HCT116 (cell line): ENCODE data around the gene ALKBH7. TPM values are rescaled to one million over a fixed set of nuclear protein-coding genes. Genes with fewer than 3 reads are reported as not detected.

ENCODE experiments used
- ATAC-seq: fragments of 200-7000 bp; cut with Tn5 transposase; 2 replicates; pipeline ENCODE4 v1.9.1; 2020; ENCODE audit warnings: mild to moderate bottlenecking, moderate library complexity
- BruUV-seq: library from RNA; stranded (reverse); fragments of 400-500 nt; replicated peaks from 2 replicates; lab custom pipeline; 2021; lab: Mats Ljungman, UMichigan
- CTCF ChIA-PET: fragments of 300-600 bp; sonication (Branson Sonifier 250); formaldehyde crosslinking; loops from one replicate; lab custom pipeline; 2021; ENCODE audit warnings: antibody characterized with exemption; lab: Charles Lee
- POLR2A ChIA-PET: fragments of 300-600, 350-600 bp; sonication (Branson Sonifier 250); formaldehyde crosslinking; loops from one replicate; lab custom pipeline; 2021; ENCODE audit warnings: antibody characterized with exemption; lab: Charles Lee
- RAD21 ChIA-PET, 2 experiments: fragments of 300-600 bp; sonication (Branson Sonifier 250); formaldehyde crosslinking; loops; one replicate each; lab custom pipeline; 2023; ENCODE audit warnings: low total read pairs in 2 of 2; ENCODE audit not compliant: uncharacterized antibody in 2 of 2, unreplicated experiment in 2 of 2, low non-redundant PET in 1 of 2; lab: Charles Lee
- DNase-seq: peaks from one replicate; pipeline ENCODE4 v3.0.0-alpha.2; 2010; ENCODE audit warnings: low read depth, low spot score
- H2AFZ ChIP-seq: fragments of 200-600 bp; shearing (Covaris generic), sonication (generic); 2 replicates; pipeline ENCODE4 v1.6.1; 2017; ENCODE audit warnings: low read depth, mixed run types, mixed read lengths, antibody characterized with exemption, low read length; ENCODE audit not compliant: poor library complexity, severe bottlenecking
- H3K27ac ChIP-seq: 2 replicates; pipeline ENCODE4 v1.5.1; 2012; ENCODE audit warnings: low read depth, low read length
- H3K27me3 ChIP-seq: fragments of 200-600 bp; sonication (generic); 2 replicates; pipeline ENCODE4 v1.6.1; 2016; ENCODE audit warnings: mixed run types, low read length, mixed read lengths; ENCODE audit not compliant: insufficient read depth
- H3K36me3 ChIP-seq, 2 experiments: fragments of 200-500 bp in 1 of 2; fragments of 200-600 bp in 1 of 2; sonication (Bioruptor generic) in 1 of 2; sonication (generic) in 1 of 2; 2 replicates each; pipeline versions ENCODE4 v1.5.1 to v1.6.1; 2014 to 2016; ENCODE audit warnings: low read length in 2 of 2, inconsistent platforms in 1 of 2, mixed read lengths in 1 of 2, mixed run types in 1 of 2; ENCODE audit not compliant: insufficient read depth in 2 of 2, control insufficient read depth in 1 of 2
- H3K4me1 ChIP-seq, 2 experiments: fragments of 200-600 bp in 1 of 2; sonication (generic) in 1 of 2; 2 replicates each; pipeline versions ENCODE4 v1.5.1 to v1.6.1; 2012 to 2017; ENCODE audit warnings: low read length in 2 of 2, inconsistent platforms in 1 of 2, mild to moderate bottlenecking in 1 of 2, mixed read lengths in 1 of 2, mixed run types in 1 of 2, moderate library complexity in 1 of 2; ENCODE audit not compliant: insufficient read depth in 2 of 2, control insufficient read depth in 1 of 2
- H3K4me2 ChIP-seq: fragments of 200-600 bp; sonication (generic); 2 replicates; pipeline ENCODE4 v1.6.1; 2017; ENCODE audit warnings: mixed run types, low read length, mixed read lengths
- H3K4me3 ChIP-seq, 2 experiments: fragments of 200-600 bp in 1 of 2; sonication (generic) in 1 of 2; replicated peaks in 1 of 2; 2 replicates each; pipeline ENCODE4 v1.5.1; 2011 to 2016; ENCODE audit warnings: low read length in 2 of 2, control low read depth in 1 of 2, low read depth in 1 of 2, mild to moderate bottlenecking in 1 of 2, mixed read lengths in 1 of 2, mixed run types in 1 of 2
- H3K79me2 ChIP-seq: fragments of 200-600 bp; sonication (generic); 2 replicates; pipeline ENCODE4 v1.6.1; 2017; ENCODE audit warnings: mild to moderate bottlenecking, mixed run types, low read length, moderate library complexity, mixed read lengths; ENCODE audit not compliant: insufficient read depth
- H3K9ac ChIP-seq: fragments of 200-600 bp; sonication (generic); 2 replicates; pipeline ENCODE4 v1.6.1; 2016; ENCODE audit warnings: low read length, mixed read lengths
- H3K9me2 ChIP-seq: fragments of 200-600 bp; sonication (generic), shearing (Covaris generic); 2 replicates; pipeline ENCODE4 v1.6.1; 2017; ENCODE audit warnings: mixed run types, mild to moderate bottlenecking, moderate library complexity; ENCODE audit not compliant: insufficient read depth
- H3K9me3 ChIP-seq, 2 experiments: fragments of 200-500 bp in 1 of 2; fragments of 200-600 bp in 1 of 2; sonication (Bioruptor generic) in 1 of 2; sonication (generic) in 1 of 2; 2 replicates each; pipeline ENCODE4 v1.6.1; 2014 to 2017; ENCODE audit warnings: low read length in 2 of 2, mixed read lengths in 2 of 2, inconsistent platforms in 1 of 2, low read depth in 1 of 2, mild to moderate bottlenecking in 1 of 2, mixed run types in 1 of 2, moderate library complexity in 1 of 2; ENCODE audit not compliant: control insufficient read depth in 1 of 2, insufficient read depth in 1 of 2
- H4K20me1 ChIP-seq: fragments of 200-600 bp; sonication (generic), shearing (Covaris generic); 2 replicates; pipeline ENCODE4 v1.6.1; 2017; ENCODE audit warnings: mixed run types, mild to moderate bottlenecking, moderate library complexity; ENCODE audit not compliant: insufficient read depth
- CEBPB ChIP-seq: IDR thresholded peaks from 2 replicates; pipeline ENCODE4 v1.6.1; 2012; ENCODE audit warnings: low read depth
- EGR1 ChIP-seq: IDR thresholded peaks from 2 replicates; pipeline ENCODE4 v1.6.1; 2012; ENCODE audit warnings: low read depth
- POLR2A ChIP-seq: IDR thresholded peaks from 2 replicates; pipeline ENCODE4 v1.7.0; 2011; ENCODE audit warnings: borderline replicate concordance; ENCODE audit not compliant: insufficient read depth, insufficient read length; ENCODE audit errors: extremely low read depth
- POLR2AphosphoS5 ChIP-seq: IDR thresholded peaks from 2 replicates; pipeline ENCODE4 v1.6.1; 2011; ENCODE audit warnings: mild to moderate bottlenecking, low read depth, low read length, moderate library complexity
- SRF ChIP-seq: IDR thresholded peaks from 2 replicates; pipeline ENCODE4 v1.6.1; 2012; ENCODE audit warnings: low read depth
- TCF7L2 ChIP-seq: IDR thresholded peaks from 2 replicates; pipeline ENCODE4 v1.7.0; 2011; ENCODE audit warnings: borderline replicate concordance, inconsistent platforms; ENCODE audit not compliant: insufficient read depth, insufficient read length; ENCODE audit errors: extremely low read depth
- YY1 ChIP-seq: IDR thresholded peaks from 2 replicates; pipeline ENCODE4 v1.6.1; 2011; ENCODE audit warnings: low read length, low read depth, moderate library complexity, mild to moderate bottlenecking; ENCODE audit not compliant: insufficient replicate concordance; ENCODE audit errors: extremely low read depth
- ZFX ChIP-seq: fragments of 450-650 bp; IDR thresholded peaks from 2 replicates; pipeline ENCODE4 v1.6.1; 2017
- intact Hi-C: fragments of 100-400 bp; cut with micrococcal nuclease; formaldehyde crosslinking; loops from 2 replicates; pipeline ENCODE4 v1.10.0; 2022
- total RNA-seq: library from RNA; stranded (reverse); gene quantifications from one replicate; pipeline ENCODE4 v1.2.1, GENCODE V29; 2021; ENCODE audit not compliant: unreplicated experiment
- TF ChIP-seq, protein P1 (sequence below): IDR thresholded peaks from 2 replicates; pipeline ENCODE4 v1.6.1; 2012
- TF ChIP-seq, protein P2 (sequence below): IDR thresholded peaks from 2 replicates; pipeline ENCODE4 v1.6.1; 2012; ENCODE audit warnings: low read depth
- TF ChIP-seq, protein P3 (sequence below): IDR thresholded peaks from 2 replicates; pipeline ENCODE4 v1.6.1; 2011; ENCODE audit warnings: mild to moderate bottlenecking, low read length, moderate library complexity; ENCODE audit not compliant: insufficient replicate concordance; ENCODE audit errors: extremely low read depth
- TF ChIP-seq, protein P4 (sequence below): IDR thresholded peaks from 2 replicates; pipeline ENCODE4 v1.6.1; 2012

The ALKBH7 gene
- total RNA-seq, 1 experiment from 2014 or later, result 57.1 TPM

DNA sequence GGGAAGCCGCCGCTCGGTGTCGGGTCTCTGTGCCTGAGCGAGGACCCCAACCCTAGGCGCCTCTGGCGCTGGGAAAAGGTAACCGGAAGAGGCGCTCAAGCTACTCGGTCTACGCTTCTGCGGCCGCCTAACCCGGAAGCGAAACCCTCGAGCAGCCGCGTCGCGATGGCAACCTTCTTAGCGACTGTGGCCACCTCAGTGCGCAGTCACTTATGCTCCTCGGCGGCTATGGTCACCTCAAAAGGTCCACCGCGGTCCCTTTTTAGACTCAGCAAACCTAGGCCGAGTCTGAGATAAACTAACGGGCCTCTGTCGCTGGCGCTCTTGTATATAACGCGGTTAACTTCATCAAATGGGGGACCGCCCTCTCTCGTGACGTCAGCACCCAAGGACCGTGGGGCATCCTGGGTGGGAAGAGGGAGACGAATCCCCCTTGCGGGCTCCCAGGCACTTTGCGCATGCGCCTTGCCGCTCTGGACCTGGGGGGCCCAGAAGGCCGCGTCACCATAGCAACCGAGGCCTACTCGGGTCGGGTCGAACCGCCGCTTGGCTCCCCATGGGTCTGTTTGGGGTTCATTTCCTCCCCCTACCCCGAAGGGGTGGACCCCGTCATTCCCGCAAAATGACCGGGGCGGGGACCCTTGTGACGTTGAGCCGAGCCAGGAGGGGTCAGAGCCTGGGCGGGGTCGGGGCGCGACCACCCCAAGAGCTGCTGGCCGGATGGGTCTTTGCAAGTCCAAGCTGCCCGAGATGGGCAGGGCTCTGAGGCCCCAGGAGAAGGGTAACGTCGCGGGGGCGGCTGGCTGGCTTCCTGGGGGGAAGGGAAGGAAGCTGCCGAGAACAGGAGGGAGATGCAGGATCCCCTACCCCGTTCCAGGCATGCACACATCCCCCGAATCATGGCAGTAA, 20.7 kb downstream of the ALKBH7 start, which contains the start of gene GTF2F1:
GTF2F1 (minus strand) TSS at position 91 of the 909 bp plus-strand sequence. CDS start 169 bp downstream, outside the sequence.
- Histone ChIP-seq H2AFZ (peak within 1 kb of the TSS; percentile 87), H4K20me1 (no peaks in the 10 kb centered on the region), H3K9me3 (no peaks in the 10 kb centered on the region), H3K4me2 (peak within 1 kb of the TSS; percentile 79), H3K4me1 (peaks cover 8 to 21% of the 10 kb centered on the region in 2 experiments), H3K4me3 (peak within 1 kb of the TSS; percentile 69 to 90), H3K9me2 (no peaks in the 10 kb centered on the region), H3K27ac (peak within 1 kb of the TSS; percentile 71), H3K9ac (peak within 1 kb of the TSS; percentile 90), H3K36me3 (peaks cover 15 to 16% of the 10 kb centered on the region in 2 experiments; a peak in 2 of 4 replicates), H3K79me2 (peaks cover 36% of the 10 kb centered on the region), H3K27me3 (no peaks in the 10 kb centered on the region)
- ChIA-PET POLR2A (interaction anchor here (0.6 to 1.0 kb wide), 2 partner anchors 11 to 20 kb away, joined by 3 to 9 read pairs; partner anchors contain the start of gene ALKBH7), CTCF (no interaction called here), RAD21 (interaction anchor here in 1 of 2 experiments (0.6 to 1.0 kb wide), 2 partner anchors 32 to 33 kb away, joined by 3 to 6 read pairs; partner anchors contain the start of gene KHSRP)
- intact Hi-C loops, result no loop called here
- ATAC-seq (peak; percentile 87), DNase-seq (peak; percentile 90)
- no TSS peak for BruUV-seq
- TF ChIP-seq ZFX (peak; percentile 87; the same call in 1 of the 2 replicates), YY1 (peak; percentile 54), CEBPB (no peak), POLR2A (peak; percentile 60), SRF (no peak), TCF7L2 (peak; percentile 49), EGR1 (0 out of 2 replicates have a peak, but pooled peaks have one; percentile 33), POLR2AphosphoS5 (peak; percentile 81)
- TF ChIP-seq, protein P1, sequence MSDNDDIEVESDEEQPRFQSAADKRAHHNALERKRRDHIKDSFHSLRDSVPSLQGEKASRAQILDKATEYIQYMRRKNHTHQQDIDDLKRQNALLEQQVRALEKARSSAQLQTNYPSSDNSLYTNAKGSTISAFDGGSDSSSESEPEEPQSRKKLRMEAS, result no peak
- TF ChIP-seq, protein P2, sequence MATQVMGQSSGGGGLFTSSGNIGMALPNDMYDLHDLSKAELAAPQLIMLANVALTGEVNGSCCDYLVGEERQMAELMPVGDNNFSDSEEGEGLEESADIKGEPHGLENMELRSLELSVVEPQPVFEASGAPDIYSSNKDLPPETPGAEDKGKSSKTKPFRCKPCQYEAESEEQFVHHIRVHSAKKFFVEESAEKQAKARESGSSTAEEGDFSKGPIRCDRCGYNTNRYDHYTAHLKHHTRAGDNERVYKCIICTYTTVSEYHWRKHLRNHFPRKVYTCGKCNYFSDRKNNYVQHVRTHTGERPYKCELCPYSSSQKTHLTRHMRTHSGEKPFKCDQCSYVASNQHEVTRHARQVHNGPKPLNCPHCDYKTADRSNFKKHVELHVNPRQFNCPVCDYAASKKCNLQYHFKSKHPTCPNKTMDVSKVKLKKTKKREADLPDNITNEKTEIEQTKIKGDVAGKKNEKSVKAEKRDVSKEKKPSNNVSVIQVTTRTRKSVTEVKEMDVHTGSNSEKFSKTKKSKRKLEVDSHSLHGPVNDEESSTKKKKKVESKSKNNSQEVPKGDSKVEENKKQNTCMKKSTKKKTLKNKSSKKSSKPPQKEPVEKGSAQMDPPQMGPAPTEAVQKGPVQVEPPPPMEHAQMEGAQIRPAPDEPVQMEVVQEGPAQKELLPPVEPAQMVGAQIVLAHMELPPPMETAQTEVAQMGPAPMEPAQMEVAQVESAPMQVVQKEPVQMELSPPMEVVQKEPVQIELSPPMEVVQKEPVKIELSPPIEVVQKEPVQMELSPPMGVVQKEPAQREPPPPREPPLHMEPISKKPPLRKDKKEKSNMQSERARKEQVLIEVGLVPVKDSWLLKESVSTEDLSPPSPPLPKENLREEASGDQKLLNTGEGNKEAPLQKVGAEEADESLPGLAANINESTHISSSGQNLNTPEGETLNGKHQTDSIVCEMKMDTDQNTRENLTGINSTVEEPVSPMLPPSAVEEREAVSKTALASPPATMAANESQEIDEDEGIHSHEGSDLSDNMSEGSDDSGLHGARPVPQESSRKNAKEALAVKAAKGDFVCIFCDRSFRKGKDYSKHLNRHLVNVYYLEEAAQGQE, result no peak
- TF ChIP-seq, protein P3, sequence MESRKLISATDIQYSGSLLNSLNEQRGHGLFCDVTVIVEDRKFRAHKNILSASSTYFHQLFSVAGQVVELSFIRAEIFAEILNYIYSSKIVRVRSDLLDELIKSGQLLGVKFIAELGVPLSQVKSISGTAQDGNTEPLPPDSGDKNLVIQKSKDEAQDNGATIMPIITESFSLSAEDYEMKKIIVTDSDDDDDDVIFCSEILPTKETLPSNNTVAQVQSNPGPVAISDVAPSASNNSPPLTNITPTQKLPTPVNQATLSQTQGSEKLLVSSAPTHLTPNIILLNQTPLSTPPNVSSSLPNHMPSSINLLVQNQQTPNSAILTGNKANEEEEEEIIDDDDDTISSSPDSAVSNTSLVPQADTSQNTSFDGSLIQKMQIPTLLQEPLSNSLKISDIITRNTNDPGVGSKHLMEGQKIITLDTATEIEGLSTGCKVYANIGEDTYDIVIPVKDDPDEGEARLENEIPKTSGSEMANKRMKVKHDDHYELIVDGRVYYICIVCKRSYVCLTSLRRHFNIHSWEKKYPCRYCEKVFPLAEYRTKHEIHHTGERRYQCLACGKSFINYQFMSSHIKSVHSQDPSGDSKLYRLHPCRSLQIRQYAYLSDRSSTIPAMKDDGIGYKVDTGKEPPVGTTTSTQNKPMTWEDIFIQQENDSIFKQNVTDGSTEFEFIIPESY, result no peak
- TF ChIP-seq, protein P4, sequence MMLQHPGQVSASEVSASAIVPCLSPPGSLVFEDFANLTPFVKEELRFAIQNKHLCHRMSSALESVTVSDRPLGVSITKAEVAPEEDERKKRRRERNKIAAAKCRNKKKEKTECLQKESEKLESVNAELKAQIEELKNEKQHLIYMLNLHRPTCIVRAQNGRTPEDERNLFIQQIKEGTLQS, result no peak
